Esophagus (tissue), 2 donors: Measurements from ENCODE around the gene WHRN. TPM values are rescaled to one million over a fixed set of nuclear protein-coding genes. Genes with fewer than 3 reads are reported as not detected.

Experiments
- H3K27ac ChIP-seq, 2 donors: one replicate each; pipeline ENCODE4 v1.5.1; 2013; ENCODE audit warnings: low read depth in 2 of 2, mild to moderate bottlenecking in 2 of 2, inconsistent platforms in 1 of 2, low read length in 1 of 2, moderate library complexity in 1 of 2
- H3K27me3 ChIP-seq, 2 donors: one replicate each; pipeline ENCODE4 v1.6.1; 2013; ENCODE audit warnings: low read length in 2 of 2, control low read depth in 1 of 2, mild to moderate bottlenecking in 1 of 2; ENCODE audit not compliant: insufficient read depth in 2 of 2, control insufficient read depth in 1 of 2
- H3K36me3 ChIP-seq, 2 donors: one replicate each; pipeline ENCODE4 v1.6.1; 2013; ENCODE audit warnings: low read length in 1 of 2; ENCODE audit not compliant: control insufficient read depth in 2 of 2, insufficient read depth in 2 of 2
- H3K4me1 ChIP-seq, 2 donors: one replicate each; pipeline ENCODE4 v1.6.1; 2013; ENCODE audit warnings: low read length in 1 of 2; ENCODE audit not compliant: control insufficient read depth in 2 of 2, insufficient read depth in 2 of 2
- H3K4me3 ChIP-seq, 2 donors: one replicate each; pipeline ENCODE4 v1.5.1; 2013; ENCODE audit warnings: low read length in 2 of 2, mild to moderate bottlenecking in 2 of 2, low read depth in 1 of 2, moderate library complexity in 1 of 2
- H3K9me3 ChIP-seq, 2 donors: one replicate each; pipeline ENCODE4 v1.6.1; 2013; ENCODE audit warnings: mild to moderate bottlenecking in 2 of 2, low read depth in 1 of 2, low read length in 1 of 2, moderate library complexity in 1 of 2; ENCODE audit not compliant: control insufficient read depth in 2 of 2, insufficient read depth in 1 of 2
- WGBS, 2 donors: extraction: QIAGEN DNeasy Blood & Tissue Kit; methylation state at CpG; one replicate each; pipeline ENCODE4 v1.1.7; 2013; 5-methylcytosine and 5-hydroxymethylcytosine counted together
- polyA plus RNA-seq, 2 donors: library from polyadenylated mRNA; stranded (reverse); fragments of 200-250 nt; gene quantifications; one replicate each; pipeline ENCODE4 v1.2.3, GENCODE V29; 2013
- donor health status: healthy with polysubstance abuse.
- donor health status: Bipolar disorder and iron deficiency.

Gene WHRN
- polyA plus RNA-seq, 2 donors: 3.4 to 7.6 TPM

- no peak overlapping the region for H3K4me3 ChIP-seq
- 75% methylated on average over 12 of the region's 12 CpGs for WGBS, 2 donors
- no peak overlapping the region for H3K27ac ChIP-seq
- H3K4me1 ChIP-seq: peaks cover 0 to 2% of the 10 kb centered on the region in 2 donors
- no peaks in the 10 kb centered on the region for H3K9me3 ChIP-seq
- H3K36me3 ChIP-seq: no peaks in the 10 kb centered on the region
- H3K27me3 ChIP-seq: no peaks in the 10 kb centered on the region
Observed at GRCh38 chr9:114494776-114495569, 10.3 kb downstream of the WHRN start.

- no peaks in the 10 kb centered on the region for H3K4me1 ChIP-seq
- no peaks in the 10 kb centered on the region for H3K27me3 ChIP-seq
- H3K27ac ChIP-seq: no peak overlapping the region
- 75 to 80% methylated on average over 8 of the region's 8 CpGs for WGBS, 2 donors
- no peak overlapping the region for H3K4me3 ChIP-seq
- H3K9me3 ChIP-seq: no peaks in the 10 kb centered on the region
- no peaks in the 10 kb centered on the region for H3K36me3 ChIP-seq
Observed at GRCh38 chr9:114493521-114494184, 11.6 kb downstream of the WHRN start.

- Histone ChIP-seq H3K27me3 (no peaks in the 10 kb centered on the region), H3K4me1 (no peaks in the 10 kb centered on the region), H3K4me3 (no peak overlapping the region), H3K9me3 (no peaks in the 10 kb centered on the region), H3K27ac (no peak overlapping the region), H3K36me3 (no peaks in the 10 kb centered on the region)
- 97% methylated on average over 7 of the region's 7 CpGs for WGBS, 2 donors
Observed at GRCh38 chr9:114492991-114493390, 12.3 kb downstream of the WHRN start.

GRCh38 chr9:114491430-114492003 lies 13.8 kb downstream of the WHRN start:
- H3K4me3 ChIP-seq: no peak overlapping the region
- no peaks in the 10 kb centered on the region for H3K27me3 ChIP-seq
- H3K9me3 ChIP-seq: no peaks in the 10 kb centered on the region
- no peaks in the 10 kb centered on the region for H3K4me1 ChIP-seq
- no peak overlapping the region for H3K27ac ChIP-seq
- WGBS, 2 donors: 83% methylated on average over 17 of the region's 17 CpGs
- no peaks in the 10 kb centered on the region for H3K36me3 ChIP-seq

- no peak overlapping the region for H3K4me3 ChIP-seq
- no peaks in the 10 kb centered on the region for H3K36me3 ChIP-seq
- no peak overlapping the region for H3K27ac ChIP-seq
- WGBS, 2 donors: 90 to 93% methylated on average over 12 of the region's 12 CpGs
- no peaks in the 10 kb centered on the region for H3K27me3 ChIP-seq
- H3K9me3 ChIP-seq: no peaks in the 10 kb centered on the region
- no peaks in the 10 kb centered on the region for H3K4me1 ChIP-seq
Observed at GRCh38 chr9:114489928-114490327, 15.3 kb downstream of the WHRN start.

GRCh38 chr9:114488398-114489129 lies 16.7 kb downstream of the WHRN start:
- H3K27ac ChIP-seq: no peak overlapping the region
- no peaks in the 10 kb centered on the region for H3K36me3 ChIP-seq
- no peak overlapping the region for H3K4me3 ChIP-seq
- H3K9me3 ChIP-seq: no peaks in the 10 kb centered on the region
- WGBS, 2 donors: 72 to 79% methylated on average over 7 of the region's 7 CpGs
- H3K4me1 ChIP-seq: no peaks in the 10 kb centered on the region
- no peaks in the 10 kb centered on the region for H3K27me3 ChIP-seq

- Histone ChIP-seq H3K27ac (no peak overlapping the region), H3K9me3 (no peaks in the 10 kb centered on the region), H3K4me1 (no peaks in the 10 kb centered on the region), H3K36me3 (no peaks in the 10 kb centered on the region), H3K4me3 (no peak overlapping the region), H3K27me3 (no peaks in the 10 kb centered on the region)
- WGBS, 2 donors: 74 to 80% methylated on average over 6 of the region's 6 CpGs
Observed at GRCh38 chr9:114487607-114488300, 17.5 kb downstream of the WHRN start.

- WGBS, 2 donors: 63 to 67% methylated on average over 7 of the region's 7 CpGs
- Histone ChIP-seq H3K36me3 (no peaks in the 10 kb centered on the region), H3K27me3 (no peaks in the 10 kb centered on the region), H3K4me1 (no peaks in the 10 kb centered on the region), H3K9me3 (no peaks in the 10 kb centered on the region), H3K27ac (no peak overlapping the region), H3K4me3 (no peak overlapping the region)
Observed at GRCh38 chr9:114486205-114486963, 18.9 kb downstream of the WHRN start.
